ENCODE measurements around the gene TPSD1.

Gene TPSD1

DNA sequence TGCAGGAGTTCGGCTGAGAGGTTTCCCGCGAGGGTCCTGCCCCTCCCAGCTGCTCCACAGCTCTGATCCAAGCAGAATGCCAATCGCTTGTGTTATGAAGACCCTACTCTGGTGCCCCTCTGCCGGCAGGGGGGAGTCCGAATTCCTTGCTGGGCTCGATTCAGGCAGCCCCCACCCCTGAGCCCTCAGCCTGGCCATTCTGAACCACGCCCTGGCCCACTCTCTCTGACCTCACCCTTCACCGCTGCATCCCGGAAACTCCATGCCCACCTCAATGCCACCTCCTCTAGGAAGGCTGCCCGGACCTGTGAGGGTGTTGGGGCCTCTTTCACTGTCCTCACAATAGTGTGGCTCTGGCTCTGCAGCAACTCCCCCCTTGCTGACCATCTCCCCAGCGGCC lies 45.7 kb downstream of the TPSD1 start:
- DNase-seq: no peak

DNA sequence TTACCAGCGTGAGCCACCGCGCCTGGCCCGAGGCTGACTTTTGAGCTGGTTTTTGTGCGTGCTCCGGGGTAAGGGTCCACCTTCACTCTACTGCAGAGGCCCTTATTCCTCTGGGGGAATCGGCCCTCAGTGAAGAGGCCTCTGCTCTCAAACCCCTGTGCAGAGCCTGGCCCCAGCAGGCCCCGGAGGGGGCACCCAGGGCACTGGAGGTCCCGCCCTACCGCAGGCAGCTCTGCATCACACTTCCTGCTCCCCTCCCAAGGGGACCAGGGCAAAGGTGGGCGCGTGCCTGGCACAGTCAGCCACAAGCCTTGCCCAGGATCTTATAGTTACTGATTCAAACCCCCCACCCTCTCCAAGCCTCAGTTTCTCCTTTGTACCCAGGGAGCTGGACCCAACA lies 50.0 kb downstream of the TPSD1 start:
- no peak for DNase-seq

- DNase-seq: no peak
These were observed 50.5 kb downstream of the TPSD1 start for GRCh38 chr16:1306334-1306733.

DNA sequence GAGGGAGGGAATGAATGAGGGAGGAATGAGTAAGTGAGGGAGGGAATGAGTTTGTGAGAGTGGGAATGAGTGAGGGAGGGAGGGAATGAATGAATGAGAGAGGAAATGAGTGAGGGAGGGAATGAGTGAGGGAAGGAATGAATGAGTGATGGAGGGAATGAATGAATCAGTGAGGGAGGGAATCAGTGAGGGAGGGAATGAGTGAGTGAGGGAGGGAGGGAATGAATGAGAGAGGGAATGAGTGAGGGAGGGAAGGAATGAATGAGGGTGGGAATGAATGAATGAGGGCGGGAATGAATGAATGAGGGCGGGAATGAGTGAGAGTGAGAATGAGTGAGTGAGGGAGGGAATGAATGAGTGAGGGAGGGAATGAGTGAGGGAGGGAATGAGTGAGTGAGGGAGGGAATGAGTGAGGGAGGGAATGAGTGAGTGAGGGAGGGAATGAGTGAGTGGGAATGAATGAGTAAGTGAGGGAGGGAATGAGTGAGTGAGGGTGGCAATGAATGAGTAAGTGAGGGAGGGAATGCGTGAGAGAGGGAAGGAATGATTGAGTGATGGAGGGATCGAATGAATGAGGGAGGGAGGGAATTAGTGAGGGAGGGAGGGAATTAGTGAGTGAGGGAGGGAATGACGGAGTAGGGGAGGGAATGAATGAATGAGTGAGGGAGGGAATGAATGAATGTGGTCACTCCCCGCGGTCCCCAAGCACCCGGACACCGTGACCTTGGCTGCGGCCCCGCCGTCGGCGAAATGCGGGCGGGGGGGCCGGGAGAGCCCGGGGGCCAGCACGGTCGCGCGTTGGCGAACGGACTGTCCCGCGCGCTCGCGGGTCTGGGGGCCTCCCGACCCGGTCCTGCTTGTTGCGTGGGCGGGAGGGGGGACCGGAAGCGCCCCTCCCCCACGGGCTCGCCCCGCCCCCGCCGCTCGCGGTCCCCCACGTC lies 52.4 kb downstream of the TPSD1 start:
- DNase-seq: no peak

Measured in EL (cell line).